ENCODE results near the gene OR1E2.

DNA sequence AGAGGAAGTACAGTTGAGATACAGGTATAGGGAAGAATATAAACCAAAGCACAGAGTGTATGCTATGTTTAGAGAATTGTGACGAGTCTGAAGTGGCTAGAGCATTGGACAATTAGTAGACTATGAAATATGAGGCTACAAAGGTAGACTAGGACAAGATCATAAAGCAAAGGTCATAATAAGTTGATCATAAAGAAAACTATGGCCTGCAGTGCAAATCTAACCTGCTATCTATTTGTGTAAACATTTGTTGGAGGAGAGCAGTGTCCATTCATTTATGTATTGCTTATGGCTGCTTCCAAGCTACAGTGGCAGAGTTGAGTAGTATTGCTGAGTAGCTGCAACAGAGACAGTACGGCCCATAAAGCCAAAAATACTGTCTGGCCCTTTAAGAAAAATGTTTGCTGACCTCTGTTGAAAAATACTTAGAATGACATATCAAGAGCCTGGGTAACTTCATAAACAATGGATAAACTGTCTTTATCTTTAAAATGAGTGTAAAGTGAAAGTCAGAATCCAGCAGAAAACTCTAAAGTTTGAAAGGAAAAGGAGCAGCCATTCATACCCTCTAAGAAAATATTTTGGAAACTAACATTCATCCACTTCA lies 14.5 kb upstream of the OR1E2 start:
- no peak for TF ChIP-seq POLR2AphosphoS5 (IDR thresholded peaks at IDR 0.05; ENCODE audit: borderline replicate concordance, low read depth, low read length)
- no peak for TF ChIP-seq EZH2 (IDR thresholded peaks at IDR 0.05)
